Measurements from ENCODE around the gene TMUB2.

DNA sequence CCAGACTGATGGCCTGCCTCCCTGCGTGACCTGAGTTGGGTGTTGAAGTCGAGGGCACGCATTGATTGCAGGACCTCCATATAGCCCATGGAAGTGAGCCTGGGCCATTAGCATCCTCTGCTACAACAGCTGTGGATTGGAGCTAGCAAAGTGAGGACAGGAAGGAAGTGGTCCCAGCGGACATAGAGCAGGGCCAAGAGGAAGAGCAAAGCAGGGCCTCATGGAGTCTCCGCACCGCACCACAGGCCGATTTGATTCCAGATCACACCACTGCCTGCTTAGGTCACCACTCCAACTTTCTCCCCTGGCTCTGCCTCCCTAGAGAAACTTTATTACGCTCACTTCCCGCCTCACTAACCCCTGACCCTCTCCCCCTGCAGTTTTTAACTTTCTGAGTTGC lies 43.4 kb downstream of the TMUB2 start:
- TF ChIP-seq CTCF (conservative IDR thresholded peaks at IDR 0.05; ENCODE audit: low read length): no peak
- no peak for TF ChIP-seq EZH2phosphoT487 (IDR thresholded peaks at IDR 0.05; ENCODE audit: borderline replicate concordance)

Data from Loucy (cell line).